ENCODE results near the gene CDK15.

DNA sequence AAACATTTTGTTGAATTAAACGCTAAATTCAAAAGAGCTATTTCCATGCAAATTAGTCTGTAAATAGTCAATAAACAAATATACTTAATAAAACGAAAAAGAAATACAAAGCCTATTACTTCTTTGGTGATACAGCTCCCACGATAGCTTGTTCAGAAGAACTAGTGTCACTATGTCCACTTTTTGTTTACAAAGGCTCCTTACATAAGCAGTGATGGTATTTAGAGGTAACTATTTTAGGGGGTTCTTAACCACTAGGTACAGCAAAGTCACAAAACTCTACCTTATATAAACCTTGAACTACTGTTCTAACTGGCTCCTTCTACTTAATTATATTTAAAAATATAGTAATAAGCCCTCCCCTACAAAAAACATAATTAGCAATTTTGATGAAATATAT lies 47.5 kb upstream of the CDK15 start:
- TF ChIP-seq, protein P1, sequence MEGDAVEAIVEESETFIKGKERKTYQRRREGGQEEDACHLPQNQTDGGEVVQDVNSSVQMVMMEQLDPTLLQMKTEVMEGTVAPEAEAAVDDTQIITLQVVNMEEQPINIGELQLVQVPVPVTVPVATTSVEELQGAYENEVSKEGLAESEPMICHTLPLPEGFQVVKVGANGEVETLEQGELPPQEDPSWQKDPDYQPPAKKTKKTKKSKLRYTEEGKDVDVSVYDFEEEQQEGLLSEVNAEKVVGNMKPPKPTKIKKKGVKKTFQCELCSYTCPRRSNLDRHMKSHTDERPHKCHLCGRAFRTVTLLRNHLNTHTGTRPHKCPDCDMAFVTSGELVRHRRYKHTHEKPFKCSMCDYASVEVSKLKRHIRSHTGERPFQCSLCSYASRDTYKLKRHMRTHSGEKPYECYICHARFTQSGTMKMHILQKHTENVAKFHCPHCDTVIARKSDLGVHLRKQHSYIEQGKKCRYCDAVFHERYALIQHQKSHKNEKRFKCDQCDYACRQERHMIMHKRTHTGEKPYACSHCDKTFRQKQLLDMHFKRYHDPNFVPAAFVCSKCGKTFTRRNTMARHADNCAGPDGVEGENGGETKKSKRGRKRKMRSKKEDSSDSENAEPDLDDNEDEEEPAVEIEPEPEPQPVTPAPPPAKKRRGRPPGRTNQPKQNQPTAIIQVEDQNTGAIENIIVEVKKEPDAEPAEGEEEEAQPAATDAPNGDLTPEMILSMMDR (tag by site-specific recombination; IDR thresholded peaks at IDR 0.05) = no peak
- TF ChIP-seq ZNF654 (tag by site-specific recombination; IDR thresholded peaks at IDR 0.05; ENCODE audit: low read depth) (no peak), ZNF335 (tag by site-specific recombination; conservative IDR thresholded peaks at IDR 0.05) (no peak), ZNF354C (tag by site-specific recombination; IDR thresholded peaks at IDR 0.05; ENCODE audit: borderline replicate concordance, low read depth) (no peak), SP3 (tag by site-specific recombination; IDR thresholded peaks at IDR 0.05) (no peak), ZNF184 (tag by site-specific recombination; IDR thresholded peaks at IDR 0.05) (no peak), ZNF623 (tag by site-specific recombination; IDR thresholded peaks at IDR 0.05) (no peak), ZBTB8A (tag by site-specific recombination; IDR thresholded peaks at IDR 0.05) (no peak), ZNF274 (IDR thresholded peaks at IDR 0.05; ENCODE audit: low read length) (no peak), ZNF274 (tag by site-specific recombination; IDR thresholded peaks at IDR 0.05; ENCODE audit: borderline replicate concordance) (no peak), TCF7L2 (IDR thresholded peaks at IDR 0.05; ENCODE audit: borderline replicate concordance, low read depth, low read length) (no peak)
- TF ChIP-seq, protein P2, sequence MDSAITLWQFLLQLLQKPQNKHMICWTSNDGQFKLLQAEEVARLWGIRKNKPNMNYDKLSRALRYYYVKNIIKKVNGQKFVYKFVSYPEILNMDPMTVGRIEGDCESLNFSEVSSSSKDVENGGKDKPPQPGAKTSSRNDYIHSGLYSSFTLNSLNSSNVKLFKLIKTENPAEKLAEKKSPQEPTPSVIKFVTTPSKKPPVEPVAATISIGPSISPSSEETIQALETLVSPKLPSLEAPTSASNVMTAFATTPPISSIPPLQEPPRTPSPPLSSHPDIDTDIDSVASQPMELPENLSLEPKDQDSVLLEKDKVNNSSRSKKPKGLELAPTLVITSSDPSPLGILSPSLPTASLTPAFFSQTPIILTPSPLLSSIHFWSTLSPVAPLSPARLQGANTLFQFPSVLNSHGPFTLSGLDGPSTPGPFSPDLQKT (IDR thresholded peaks at IDR 0.05; ENCODE audit: borderline replicate concordance, low read depth, low read length) = no peak
- TF ChIP-seq, protein P3, sequence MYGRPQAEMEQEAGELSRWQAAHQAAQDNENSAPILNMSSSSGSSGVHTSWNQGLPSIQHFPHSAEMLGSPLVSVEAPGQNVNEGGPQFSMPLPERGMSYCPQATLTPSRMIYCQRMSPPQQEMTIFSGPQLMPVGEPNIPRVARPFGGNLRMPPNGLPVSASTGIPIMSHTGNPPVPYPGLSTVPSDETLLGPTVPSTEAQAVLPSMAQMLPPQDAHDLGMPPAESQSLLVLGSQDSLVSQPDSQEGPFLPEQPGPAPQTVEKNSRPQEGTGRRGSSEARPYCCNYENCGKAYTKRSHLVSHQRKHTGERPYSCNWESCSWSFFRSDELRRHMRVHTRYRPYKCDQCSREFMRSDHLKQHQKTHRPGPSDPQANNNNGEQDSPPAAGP (tag by site-specific recombination; IDR thresholded peaks at IDR 0.05) = no peak
- TF ChIP-seq, protein P4, sequence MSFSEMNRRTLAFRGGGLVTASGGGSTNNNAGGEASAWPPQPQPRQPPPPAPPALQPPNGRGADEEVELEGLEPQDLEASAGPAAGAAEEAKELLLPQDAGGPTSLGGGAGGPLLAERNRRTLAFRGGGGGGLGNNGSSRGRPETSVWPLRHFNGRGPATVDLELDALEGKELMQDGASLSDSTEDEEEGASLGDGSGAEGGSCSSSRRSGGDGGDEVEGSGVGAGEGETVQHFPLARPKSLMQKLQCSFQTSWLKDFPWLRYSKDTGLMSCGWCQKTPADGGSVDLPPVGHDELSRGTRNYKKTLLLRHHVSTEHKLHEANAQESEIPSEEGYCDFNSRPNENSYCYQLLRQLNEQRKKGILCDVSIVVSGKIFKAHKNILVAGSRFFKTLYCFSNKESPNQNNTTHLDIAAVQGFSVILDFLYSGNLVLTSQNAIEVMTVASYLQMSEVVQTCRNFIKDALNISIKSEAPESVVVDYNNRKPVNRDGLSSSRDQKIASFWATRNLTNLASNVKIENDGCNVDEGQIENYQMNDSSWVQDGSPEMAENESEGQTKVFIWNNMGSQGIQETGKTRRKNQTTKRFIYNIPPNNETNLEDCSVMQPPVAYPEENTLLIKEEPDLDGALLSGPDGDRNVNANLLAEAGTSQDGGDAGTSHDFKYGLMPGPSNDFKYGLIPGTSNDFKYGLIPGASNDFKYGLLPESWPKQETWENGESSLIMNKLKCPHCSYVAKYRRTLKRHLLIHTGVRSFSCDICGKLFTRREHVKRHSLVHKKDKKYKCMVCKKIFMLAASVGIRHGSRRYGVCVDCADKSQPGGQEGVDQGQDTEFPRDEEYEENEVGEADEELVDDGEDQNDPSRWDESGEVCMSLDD (tag by site-specific recombination; IDR thresholded peaks at IDR 0.05) = no peak
- TF ChIP-seq, protein P5, sequence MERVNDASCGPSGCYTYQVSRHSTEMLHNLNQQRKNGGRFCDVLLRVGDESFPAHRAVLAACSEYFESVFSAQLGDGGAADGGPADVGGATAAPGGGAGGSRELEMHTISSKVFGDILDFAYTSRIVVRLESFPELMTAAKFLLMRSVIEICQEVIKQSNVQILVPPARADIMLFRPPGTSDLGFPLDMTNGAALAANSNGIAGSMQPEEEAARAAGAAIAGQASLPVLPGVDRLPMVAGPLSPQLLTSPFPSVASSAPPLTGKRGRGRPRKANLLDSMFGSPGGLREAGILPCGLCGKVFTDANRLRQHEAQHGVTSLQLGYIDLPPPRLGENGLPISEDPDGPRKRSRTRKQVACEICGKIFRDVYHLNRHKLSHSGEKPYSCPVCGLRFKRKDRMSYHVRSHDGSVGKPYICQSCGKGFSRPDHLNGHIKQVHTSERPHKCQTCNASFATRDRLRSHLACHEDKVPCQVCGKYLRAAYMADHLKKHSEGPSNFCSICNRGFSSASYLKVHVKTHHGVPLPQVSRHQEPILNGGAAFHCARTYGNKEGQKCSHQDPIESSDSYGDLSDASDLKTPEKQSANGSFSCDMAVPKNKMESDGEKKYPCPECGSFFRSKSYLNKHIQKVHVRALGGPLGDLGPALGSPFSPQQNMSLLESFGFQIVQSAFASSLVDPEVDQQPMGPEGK (tag by site-specific recombination; IDR thresholded peaks at IDR 0.05) = no peak

Data from HEK293 (cell line).